B cell (primary cell): Measurements from ENCODE around the gene IRAK4. TPM values are rescaled to one million over a fixed set of nuclear protein-coding genes. Genes with fewer than 3 reads are reported as not detected.

Experiments used
- ATAC-seq: fragments of 200-7000 bp; cut with Tn5 transposase; one replicate; pipeline ENCODE4 v1.10.0; 2021; ENCODE audit warnings: low read depth, mild to moderate bottlenecking, moderate number of reproducible peaks, moderate library complexity
- CTCF ChIA-PET: fragments of 350-600 bp; sonication (Branson Sonifier 250); formaldehyde crosslinking; loops from one replicate; lab custom pipeline; 2021; ENCODE audit warnings: antibody characterized with exemption, inconsistent platforms; lab: Charles Lee
- POLR2A ChIA-PET: fragments of 350-600 bp; sonication (Branson Sonifier 250); formaldehyde crosslinking; loops from one replicate; lab custom pipeline; 2021; ENCODE audit warnings: antibody characterized with exemption; lab: Charles Lee
- DNase-seq: peaks from one replicate; pipeline ENCODE4 v3.0.0; 2013
- H2AFZ ChIP-seq: 2 replicates; pipeline ENCODE4 v1.6.1; 2012; ENCODE audit warnings: mild to moderate bottlenecking, low read depth, low read length; ENCODE audit not compliant: insufficient read depth, poor library complexity, severe bottlenecking
- H3K27ac ChIP-seq, 2 donors: 1 replicate in 1 of 2; 2 replicates in 1 of 2; pipeline ENCODE4 v1.5.1; 2012 to 2013; ENCODE audit warnings: low read length in 2 of 2, mild to moderate bottlenecking in 2 of 2, moderate library complexity in 1 of 2
- H3K27me3 ChIP-seq, 4 experiments: fragments of 200-600 bp in 1 of 4; sonication (generic) in 1 of 4; replicated peaks in 1 of 4; 1 replicate in 2 of 4; 2 replicates in 2 of 4; pipeline versions ENCODE4 v1.6.1 to v1.7.0; 2013 to 2016; ENCODE audit warnings: low read length in 3 of 4, mild to moderate bottlenecking in 2 of 4, mixed read lengths in 1 of 4, moderate library complexity in 1 of 4; ENCODE audit not compliant: insufficient read depth in 4 of 4, control insufficient read depth in 3 of 4; ENCODE audit errors: control extremely low read depth in 1 of 4
- H3K36me3 ChIP-seq, 2 experiments: replicated peaks in 1 of 2; 1 replicate in 1 of 2; 2 replicates in 1 of 2; pipeline versions ENCODE4 v1.6.1 to v1.7.1; 2013; ENCODE audit warnings: low read length in 1 of 2; ENCODE audit not compliant: insufficient read depth in 2 of 2, control insufficient read depth in 1 of 2; ENCODE audit errors: control extremely low read depth in 1 of 2, extremely low read depth in 1 of 2
- H3K4me1 ChIP-seq, 2 donors: fragments of 200-600 bp in 1 of 2; sonication (generic) in 1 of 2; 1 replicate in 1 of 2; 2 replicates in 1 of 2; pipeline versions ENCODE4 v1.5.1 to v1.6.1; 2013 to 2017; ENCODE audit warnings: low read length in 2 of 2; ENCODE audit not compliant: control insufficient read depth in 2 of 2, insufficient read depth in 2 of 2
- H3K4me2 ChIP-seq: replicated peaks from 2 replicates; pipeline ENCODE3; 2012; ENCODE audit warnings: mild to moderate bottlenecking, low read depth, low read length; ENCODE audit not compliant: poor library complexity, severe bottlenecking
- H3K4me3 ChIP-seq, 5 experiments: fragments of 200-600 bp in 1 of 5; sonication (generic) in 1 of 5; 1 replicate in 3 of 5; 2 replicates in 2 of 5; pipeline versions ENCODE4 v1.5.1 to v1.7.0; 2011 to 2016; ENCODE audit warnings: low read length in 4 of 5, mild to moderate bottlenecking in 4 of 5, low read depth in 2 of 5, control low read depth in 1 of 5, moderate library complexity in 1 of 5; ENCODE audit not compliant: insufficient read depth in 1 of 5; ENCODE audit errors: control extremely low read depth in 1 of 5, extremely low read depth in 1 of 5
- H3K79me2 ChIP-seq: fragments of 200-600 bp; sonication (generic); one replicate; pipeline ENCODE4 v1.6.0; 2016; ENCODE audit warnings: low read length; ENCODE audit not compliant: control insufficient read depth, insufficient read depth
- H3K9ac ChIP-seq: fragments of 200-600 bp; sonication (generic); 2 replicates; pipeline ENCODE4 v1.6.1; 2017; ENCODE audit warnings: mild to moderate bottlenecking, low read length, moderate library complexity
- H3K9me3 ChIP-seq, 3 donors: one replicate each; pipeline versions ENCODE4 v1.6.1 to v1.7.1; 2013; ENCODE audit warnings: low read length in 2 of 3; ENCODE audit not compliant: control insufficient read depth in 2 of 3, insufficient read depth in 1 of 3; ENCODE audit errors: control extremely low read depth in 1 of 3
- H4K20me1 ChIP-seq: 2 replicates; pipeline ENCODE4 v1.6.0; 2012; ENCODE audit warnings: mild to moderate bottlenecking, low read length; ENCODE audit not compliant: insufficient read depth, control insufficient read depth, poor library complexity, severe bottlenecking
- H3K27ac Mint-ChIP-seq: one replicate; pipeline ENCODE4 v1.8.0; 2021; ENCODE audit warnings: mixed read lengths
- H3K27me3 Mint-ChIP-seq: one replicate; pipeline ENCODE4 v1.8.0; 2021; ENCODE audit warnings: mixed read lengths
- H3K4me1 Mint-ChIP-seq: one replicate; pipeline ENCODE4 v1.8.0; 2021; ENCODE audit warnings: mixed read lengths
- H3K4me3 Mint-ChIP-seq: one replicate; pipeline ENCODE4 v1.8.0; 2021; ENCODE audit warnings: mixed read lengths
- H3K9me3 Mint-ChIP-seq: one replicate; pipeline ENCODE4 v1.8.0; 2022; ENCODE audit warnings: mixed read lengths; ENCODE audit not compliant: insufficient read depth
- EZH2 ChIP-seq: IDR thresholded peaks from 2 replicates; pipeline ENCODE4 v1.6.1; 2012; ENCODE audit warnings: borderline replicate concordance, low read depth, mild to moderate bottlenecking, moderate library complexity, low read length; ENCODE audit not compliant: insufficient read depth, poor library complexity, severe bottlenecking
- WGBS: methylation state at CpG from one replicate; pipeline ENCODE4 v1.1.5; 2013; ENCODE audit warnings: missing lambda C conversion rate; ENCODE audit not compliant: insufficient coverage; 5-methylcytosine and 5-hydroxymethylcytosine counted together
- intact Hi-C: fragments of 100-400 bp; cut with micrococcal nuclease; formaldehyde crosslinking; loops from one replicate; pipeline ENCODE4 v1.10.0; 2022
- polyA plus RNA-seq: library from polyadenylated mRNA; depleted of rRNA; stranded (reverse); fragments of >200 nt; gene quantifications from 2 replicates; pipeline ENCODE4 v1.2.3, GENCODE V29; 2012
- total RNA-seq, 2 donors: library from RNA; stranded (reverse); fragments of 120-200 nt in 1 of 2; gene quantifications; 1 replicate in 1 of 2; 2 replicates in 1 of 2; pipeline versions ENCODE4 v1.2.3 to v1.2.4, GENCODE V29; 2013 to 2022
- TF ChIP-seq, protein P1 (sequence below): fragments of 200-600 bp; IDR thresholded peaks from one replicate; pipeline ENCODE4 v1.8.0; 2022; ENCODE audit warnings: antibody characterized with exemption, mild to moderate bottlenecking

Gene IRAK4
- total and polyA plus RNA-seq, 2 donors (not counting 1 experiment from before 2014, with no cell fraction given): 36.4 to 47.0 TPM

DNA sequence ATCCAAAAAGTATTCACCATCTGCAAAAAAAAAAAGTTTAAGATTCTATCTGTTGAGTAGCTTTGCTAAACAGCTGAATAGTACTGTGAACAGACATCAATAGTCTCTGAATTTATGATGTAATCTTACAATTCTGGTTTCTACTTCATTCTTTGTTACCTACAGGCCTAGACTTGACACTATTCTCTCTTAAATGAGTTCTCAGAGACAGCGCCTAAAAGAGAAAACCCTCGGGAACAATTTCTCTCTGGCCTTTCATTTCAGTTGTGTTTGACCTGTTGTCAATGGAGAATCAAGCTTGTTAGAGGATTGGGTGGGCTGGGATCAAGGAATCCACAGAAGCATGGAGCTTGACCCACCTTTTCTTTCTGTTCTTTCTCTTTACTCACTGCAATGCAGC lies 53.3 kb downstream of the IRAK4 start:
- WGBS: no CpG with 5 or more reads among the region's 2 CpGs
- ChIA-PET POLR2A (no interaction called here), CTCF (no interaction called here)
- TF ChIP-seq, protein P1, sequence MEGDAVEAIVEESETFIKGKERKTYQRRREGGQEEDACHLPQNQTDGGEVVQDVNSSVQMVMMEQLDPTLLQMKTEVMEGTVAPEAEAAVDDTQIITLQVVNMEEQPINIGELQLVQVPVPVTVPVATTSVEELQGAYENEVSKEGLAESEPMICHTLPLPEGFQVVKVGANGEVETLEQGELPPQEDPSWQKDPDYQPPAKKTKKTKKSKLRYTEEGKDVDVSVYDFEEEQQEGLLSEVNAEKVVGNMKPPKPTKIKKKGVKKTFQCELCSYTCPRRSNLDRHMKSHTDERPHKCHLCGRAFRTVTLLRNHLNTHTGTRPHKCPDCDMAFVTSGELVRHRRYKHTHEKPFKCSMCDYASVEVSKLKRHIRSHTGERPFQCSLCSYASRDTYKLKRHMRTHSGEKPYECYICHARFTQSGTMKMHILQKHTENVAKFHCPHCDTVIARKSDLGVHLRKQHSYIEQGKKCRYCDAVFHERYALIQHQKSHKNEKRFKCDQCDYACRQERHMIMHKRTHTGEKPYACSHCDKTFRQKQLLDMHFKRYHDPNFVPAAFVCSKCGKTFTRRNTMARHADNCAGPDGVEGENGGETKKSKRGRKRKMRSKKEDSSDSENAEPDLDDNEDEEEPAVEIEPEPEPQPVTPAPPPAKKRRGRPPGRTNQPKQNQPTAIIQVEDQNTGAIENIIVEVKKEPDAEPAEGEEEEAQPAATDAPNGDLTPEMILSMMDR: no peak
- no peak for TF ChIP-seq EZH2
- H3K36me3 ChIP-seq: no peaks in the 10 kb centered on the region
- H3K4me2 ChIP-seq: no peak overlapping the region
- H3K27ac Mint-ChIP-seq: no peak overlapping the region
- intact Hi-C loops: no loop called here
- ATAC-seq (no peak), DNase-seq (no peak)
- H2AFZ ChIP-seq: no peak overlapping the region
- H3K27me3 ChIP-seq: no peaks in the 10 kb centered on the region
- H3K9me3 Mint-ChIP-seq: no peaks in the 10 kb centered on the region
- H3K4me3 ChIP-seq: no peak overlapping the region
- no peak overlapping the region for H3K9ac ChIP-seq
- H3K4me1 Mint-ChIP-seq: no peaks in the 10 kb centered on the region
- no peaks in the 10 kb centered on the region for H3K9me3 ChIP-seq
- peaks cover under 1 to 2% of the 10 kb centered on the region in 2 donors for H3K4me1 ChIP-seq
- H3K27ac ChIP-seq: no peak overlapping the region
- H3K4me3 Mint-ChIP-seq: no peak overlapping the region
- H4K20me1 ChIP-seq: no peaks in the 10 kb centered on the region
- H3K27me3 Mint-ChIP-seq: peaks cover 17% of the 10 kb centered on the region
- H3K79me2 ChIP-seq: no peaks in the 10 kb centered on the region

DNA sequence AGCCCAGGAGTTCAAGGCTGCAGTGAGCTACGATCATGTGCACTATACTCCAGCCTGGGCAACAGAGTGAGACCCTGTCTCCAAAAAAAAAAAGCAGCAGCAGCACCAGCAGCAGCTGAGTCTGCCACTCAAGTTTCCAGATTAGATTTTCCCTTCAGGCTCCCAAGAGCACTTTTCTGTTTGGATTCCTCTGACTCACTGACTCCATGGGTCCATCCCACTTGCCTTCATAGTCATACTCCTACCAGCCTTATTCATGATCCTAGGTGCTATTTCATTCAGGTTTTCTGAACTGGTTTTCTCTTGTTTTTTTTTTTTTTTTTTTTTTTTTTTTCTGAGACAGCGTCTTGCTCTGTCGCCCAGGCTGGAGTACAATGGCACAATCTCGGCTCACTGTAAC lies 54.2 kb downstream of the IRAK4 start:
- intact Hi-C loops: no loop called here

More for the DNA sequence above, 54.2 kb downstream of the IRAK4 start:
- no peak for ATAC-seq
- Mint-ChIP-seq H3K4me3 (no peak overlapping the region), H3K4me1 (no peaks in the 10 kb centered on the region), H3K9me3 (no peaks in the 10 kb centered on the region), H3K27ac (no peak overlapping the region), H3K27me3 (peaks cover 17% of the 10 kb centered on the region)
- Histone ChIP-seq H3K9ac (no peak overlapping the region), H3K4me3 (no peak overlapping the region), H3K9me3 (no peaks in the 10 kb centered on the region), H2AFZ (no peak overlapping the region), H3K4me2 (no peak overlapping the region), H4K20me1 (no peaks in the 10 kb centered on the region), H3K27me3 (no peaks in the 10 kb centered on the region), H3K27ac (no peak overlapping the region), H3K4me1 (no peaks in the 10 kb centered on the region), H3K79me2 (no peaks in the 10 kb centered on the region), H3K36me3 (no peaks in the 10 kb centered on the region)
- ChIA-PET CTCF (no interaction called here), POLR2A (no interaction called here)
- 100% methylated on average over 1 of the region's 4 CpGs for WGBS
- TF ChIP-seq, protein P1: no peak
- no peak for TF ChIP-seq EZH2
- no peak for DNase-seq
